ENCODE measurements around the gene EXOC6.

DNA sequence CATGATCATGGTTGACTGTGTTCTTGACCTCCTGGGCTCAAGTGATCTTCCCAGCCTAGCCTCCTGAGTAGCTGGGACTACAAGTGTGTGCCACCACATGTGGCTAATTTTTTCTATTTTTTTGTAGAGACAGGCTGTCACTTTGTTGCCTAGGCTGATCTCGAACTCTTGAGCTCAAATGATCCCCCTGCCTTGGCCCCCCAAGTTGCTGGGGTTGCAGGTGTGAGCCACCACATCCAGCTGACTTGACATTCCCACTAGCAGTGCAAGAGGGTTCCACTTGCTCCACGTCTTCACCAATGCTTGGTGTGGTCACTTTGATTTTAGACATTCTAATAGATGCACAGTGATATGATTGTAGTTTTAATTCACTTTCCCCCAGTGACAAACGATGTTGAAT lies 250.5 kb downstream of the EXOC6 start:
- TF ChIP-seq, protein P1, sequence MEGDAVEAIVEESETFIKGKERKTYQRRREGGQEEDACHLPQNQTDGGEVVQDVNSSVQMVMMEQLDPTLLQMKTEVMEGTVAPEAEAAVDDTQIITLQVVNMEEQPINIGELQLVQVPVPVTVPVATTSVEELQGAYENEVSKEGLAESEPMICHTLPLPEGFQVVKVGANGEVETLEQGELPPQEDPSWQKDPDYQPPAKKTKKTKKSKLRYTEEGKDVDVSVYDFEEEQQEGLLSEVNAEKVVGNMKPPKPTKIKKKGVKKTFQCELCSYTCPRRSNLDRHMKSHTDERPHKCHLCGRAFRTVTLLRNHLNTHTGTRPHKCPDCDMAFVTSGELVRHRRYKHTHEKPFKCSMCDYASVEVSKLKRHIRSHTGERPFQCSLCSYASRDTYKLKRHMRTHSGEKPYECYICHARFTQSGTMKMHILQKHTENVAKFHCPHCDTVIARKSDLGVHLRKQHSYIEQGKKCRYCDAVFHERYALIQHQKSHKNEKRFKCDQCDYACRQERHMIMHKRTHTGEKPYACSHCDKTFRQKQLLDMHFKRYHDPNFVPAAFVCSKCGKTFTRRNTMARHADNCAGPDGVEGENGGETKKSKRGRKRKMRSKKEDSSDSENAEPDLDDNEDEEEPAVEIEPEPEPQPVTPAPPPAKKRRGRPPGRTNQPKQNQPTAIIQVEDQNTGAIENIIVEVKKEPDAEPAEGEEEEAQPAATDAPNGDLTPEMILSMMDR (IDR thresholded peaks at IDR 0.05), result no peak
- no peak for TF ChIP-seq POLR2AphosphoS5 (IDR thresholded peaks at IDR 0.05)

Data from breast epithelium (tissue), 3 donors.